HG03060 (cell line): ENCODE measurements around the gene FAM133A.

ENCODE experiments used
- ATAC-seq: cut with Tn5 transposase; IDR thresholded peaks from one replicate; pipeline ENCODE4 v1.9.1; 2021; ENCODE audit warnings: low read depth, moderate number of reproducible peaks; ENCODE audit not compliant: unreplicated experiment

Gene FAM133A

DNA sequence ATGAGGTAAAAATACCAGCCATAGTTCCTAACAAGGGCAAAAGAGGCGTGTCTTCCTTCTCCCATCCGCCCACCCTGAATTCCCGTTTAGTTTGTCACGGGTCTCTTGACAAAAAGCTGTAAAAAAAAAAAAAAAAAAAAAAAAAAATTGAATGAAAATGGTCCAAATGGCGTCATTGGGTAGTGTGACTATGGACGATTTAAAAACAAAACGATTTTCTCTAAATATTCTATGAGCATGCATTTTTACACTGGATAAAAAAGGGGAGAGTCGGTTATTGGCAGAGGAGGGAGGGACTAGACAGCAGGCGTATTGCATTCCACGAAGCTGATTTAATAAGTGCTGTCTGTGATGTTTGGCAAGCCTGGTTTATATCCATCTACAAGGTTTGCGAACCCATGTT, at the start of gene FAM133A:
Gene FAM133A, plus strand, starts transcription at position 338 of the 403 bp plus-strand sequence. CDS start 35,214 bp downstream, outside the sequence.
- no peak for ATAC-seq

DNA sequence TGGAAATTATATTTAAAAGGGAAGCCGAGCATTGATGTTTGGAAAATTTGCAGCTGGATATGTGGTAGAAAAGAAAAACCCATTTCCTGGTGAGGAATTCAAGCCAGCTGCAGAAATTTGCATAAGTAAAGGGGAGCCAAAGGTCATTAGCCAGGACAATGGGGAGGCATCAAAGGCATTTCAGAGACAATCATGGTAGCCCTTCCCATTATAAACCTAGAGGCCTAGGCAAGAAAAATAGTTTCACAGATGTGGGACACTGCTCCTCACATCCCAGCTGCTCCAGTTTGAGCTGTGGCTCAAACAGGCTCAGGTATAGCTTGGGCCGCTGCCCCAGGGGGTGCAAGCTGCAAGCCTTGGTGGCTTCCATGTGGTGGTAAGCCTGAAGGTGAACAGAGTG, 36.4 kb upstream of the FAM133A start:
- no peak for ATAC-seq

DNA sequence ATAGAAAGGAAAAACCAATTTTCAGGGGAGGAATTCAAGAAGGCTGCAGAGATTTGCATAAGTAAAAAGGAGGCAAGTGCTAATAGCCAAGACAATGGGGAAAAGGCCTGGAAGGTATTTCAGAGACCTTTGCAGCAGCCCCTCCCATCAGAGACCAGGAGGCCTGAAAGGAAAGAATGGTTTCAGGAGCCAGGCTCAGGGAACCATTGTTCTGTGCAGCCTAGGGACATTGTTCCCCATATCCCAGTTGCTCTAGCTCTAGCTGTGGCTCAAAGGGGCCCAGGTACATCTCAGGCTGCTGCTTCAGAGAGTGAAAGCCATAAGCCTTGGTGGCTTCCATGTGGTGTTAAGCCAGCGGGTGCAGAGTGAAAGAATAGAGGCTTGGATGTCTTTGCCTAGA, 24.6 kb upstream of the FAM133A start:
- ATAC-seq: no peak

DNA sequence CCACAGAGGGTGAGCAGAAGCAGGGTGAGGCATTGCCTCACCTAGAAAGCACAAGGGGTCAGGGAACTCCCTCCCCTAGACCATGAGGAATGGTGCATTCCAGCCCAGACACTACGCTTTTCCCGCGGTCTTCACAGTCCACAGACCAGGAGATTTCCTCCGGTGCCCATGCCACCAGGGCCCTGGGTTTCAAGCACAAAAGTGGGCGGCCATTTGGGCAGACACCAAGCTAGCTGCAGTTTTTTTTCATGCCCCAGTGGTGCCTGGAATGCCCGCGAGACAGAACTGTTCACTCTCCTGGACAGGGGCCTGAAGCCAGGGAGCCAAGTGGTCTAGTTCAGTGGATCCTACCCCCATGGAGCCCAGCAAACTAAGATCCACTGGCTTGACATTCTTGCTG, 13.4 kb upstream of the FAM133A start:
- ATAC-seq: no peak

DNA sequence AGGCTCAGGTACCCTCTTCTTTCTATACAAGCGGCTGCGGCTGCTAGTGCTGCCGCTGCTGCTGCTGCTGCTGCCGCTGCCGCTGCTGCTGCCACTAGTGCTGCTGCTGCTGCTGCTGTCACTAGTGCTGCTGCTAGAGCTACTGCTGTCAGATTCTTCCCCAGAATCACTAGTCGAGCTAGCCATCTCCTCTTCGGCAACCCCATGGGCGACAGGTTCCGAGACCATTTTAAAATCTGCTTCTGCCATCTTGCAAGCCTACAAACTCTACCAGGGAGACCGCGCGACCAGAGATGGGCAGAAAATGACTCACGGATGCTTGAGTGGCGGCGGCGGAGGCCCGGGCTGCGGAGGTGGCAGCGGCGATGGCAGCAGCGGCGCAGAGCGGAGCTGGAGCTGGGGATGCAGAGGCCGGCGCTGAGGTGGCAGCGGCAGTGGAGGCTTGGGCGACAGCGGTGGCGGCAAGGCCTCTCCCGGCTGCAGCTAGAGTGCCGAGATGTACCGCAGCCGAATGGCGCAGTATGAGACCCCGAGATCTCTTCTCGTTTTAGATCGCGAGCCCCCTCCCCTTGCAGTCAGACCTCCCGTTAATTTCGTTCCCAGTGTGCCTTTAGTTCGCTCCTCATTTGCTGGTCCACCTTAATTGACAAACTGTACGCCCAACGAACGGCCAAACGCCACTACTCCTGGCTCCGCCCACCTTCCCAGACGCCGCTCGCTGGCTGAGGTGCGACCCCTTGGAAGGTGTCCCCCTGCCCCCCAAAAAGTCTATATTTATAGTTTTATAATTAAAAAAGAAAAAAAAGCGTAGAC, 744 bp upstream of the FAM133A start, which contains the start of gene NAP1L3:
Gene NAP1L3, minus strand, starts transcription at position 523 of the 813 bp plus-strand sequence. Its CDS starts 274 bp downstream, at position 249.
- ATAC-seq: no peak

DNA sequence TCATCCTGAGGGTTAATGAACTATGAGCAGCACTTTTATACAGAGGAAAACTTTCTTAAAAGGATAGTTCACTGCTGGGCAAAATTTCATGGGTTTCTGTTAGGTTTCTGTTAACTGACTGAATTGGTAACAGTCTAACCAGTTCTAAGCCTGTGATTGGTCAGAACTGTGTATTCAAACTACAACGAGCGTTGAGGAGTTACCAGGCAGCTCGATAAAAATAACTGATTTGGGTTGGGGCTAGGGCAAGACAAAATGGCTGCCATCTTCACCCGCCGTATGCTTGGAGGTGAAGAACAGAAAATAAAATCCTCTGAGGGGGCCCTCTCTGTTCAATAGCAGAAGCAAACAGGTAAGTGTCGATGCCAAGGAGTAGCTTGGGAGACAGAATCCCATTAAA, 22.0 kb downstream of the FAM133A start:
- no peak for ATAC-seq

DNA sequence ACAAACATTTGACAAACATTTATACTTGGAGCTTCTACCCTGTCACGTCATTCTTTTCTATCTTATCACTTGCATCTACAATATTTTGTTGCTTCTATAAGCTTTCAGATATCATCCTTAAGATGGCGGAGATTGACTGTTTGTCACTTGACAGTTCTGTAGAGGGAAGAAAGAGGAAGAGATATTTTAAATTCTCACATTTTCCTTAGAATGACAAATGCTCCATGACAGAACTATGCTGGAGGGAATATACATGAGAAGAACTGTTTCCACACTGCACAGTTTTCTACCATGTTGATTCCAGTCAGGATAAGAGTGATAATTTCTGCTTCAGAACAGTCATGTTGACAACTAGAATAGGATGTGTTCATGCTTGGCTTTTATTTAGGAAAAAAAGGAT, 29.7 kb downstream of the FAM133A start:
- ATAC-seq: no peak

DNA sequence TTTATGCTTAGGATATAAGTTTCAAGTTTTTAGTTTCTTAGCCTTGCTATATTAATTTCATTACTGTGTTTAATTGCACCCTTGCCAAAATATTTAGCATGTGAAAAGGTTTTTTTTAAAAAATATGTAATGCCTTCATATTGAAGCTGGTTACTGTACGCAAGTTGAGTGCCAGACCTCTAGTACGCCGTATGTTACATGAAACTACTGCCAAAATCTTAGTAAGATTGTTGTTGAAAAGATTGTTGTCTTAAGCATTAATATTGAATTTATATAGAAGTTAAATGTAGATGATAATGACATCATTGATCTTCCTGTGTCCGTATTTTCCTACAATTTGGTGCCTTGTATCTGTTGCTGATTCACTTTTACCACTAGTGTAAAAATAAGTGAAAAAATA, 37.1 kb downstream of the FAM133A start:
- ATAC-seq: no peak

DNA sequence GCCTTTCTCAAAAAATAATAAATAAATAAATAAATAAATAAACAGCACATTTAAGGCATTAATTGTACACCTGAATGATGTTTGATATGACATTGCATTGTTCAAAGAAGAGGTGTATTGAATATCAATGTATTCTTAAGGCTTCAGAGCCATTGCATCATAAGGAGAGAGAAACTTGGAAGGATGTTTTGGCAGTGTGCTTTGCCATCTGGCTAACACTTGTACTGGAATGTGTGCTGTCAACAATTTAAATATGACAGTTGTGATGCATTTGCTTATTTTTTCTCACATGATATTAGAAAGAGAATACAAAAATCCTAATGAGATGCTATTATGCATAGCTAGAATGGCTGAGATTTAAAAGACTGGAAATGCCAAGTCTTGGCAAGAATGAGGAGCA, 67.8 kb downstream of the FAM133A start:
- ATAC-seq: no peak

DNA sequence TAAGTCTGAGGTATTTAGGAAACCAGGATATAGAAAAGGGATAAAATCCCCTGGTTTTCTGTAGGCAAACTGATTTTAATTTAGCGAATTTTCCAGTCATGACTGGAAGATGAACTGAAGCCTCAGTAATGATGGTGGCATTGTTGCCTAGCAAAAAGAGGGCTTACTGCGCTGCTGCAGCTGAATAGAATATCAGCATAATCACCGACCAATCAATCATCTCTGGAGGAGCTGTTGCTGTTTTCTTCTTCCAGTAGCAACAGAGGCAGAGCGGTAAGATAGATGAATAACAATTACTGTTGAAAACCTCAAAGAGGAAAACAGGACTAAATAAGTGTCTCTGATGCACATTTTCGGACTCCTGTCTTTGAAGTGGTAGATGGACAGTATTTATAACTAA, 86.2 kb downstream of the FAM133A start:
- no peak for ATAC-seq
